KG1 (cell line): ENCODE data around the gene ITPR1.

Experiments
- DNase-seq: peaks from one replicate; lab custom pipeline; 2025; lab: John Stamatoyannopoulos, UW

The ITPR1 gene

GRCh38 chr3:4509983-4510755 lies 17.0 kb downstream of the ITPR1 start:
- no peak for DNase-seq

GRCh38 chr3:4511491-4512262 lies 18.5 kb downstream of the ITPR1 start:
- no peak for DNase-seq

DNA sequence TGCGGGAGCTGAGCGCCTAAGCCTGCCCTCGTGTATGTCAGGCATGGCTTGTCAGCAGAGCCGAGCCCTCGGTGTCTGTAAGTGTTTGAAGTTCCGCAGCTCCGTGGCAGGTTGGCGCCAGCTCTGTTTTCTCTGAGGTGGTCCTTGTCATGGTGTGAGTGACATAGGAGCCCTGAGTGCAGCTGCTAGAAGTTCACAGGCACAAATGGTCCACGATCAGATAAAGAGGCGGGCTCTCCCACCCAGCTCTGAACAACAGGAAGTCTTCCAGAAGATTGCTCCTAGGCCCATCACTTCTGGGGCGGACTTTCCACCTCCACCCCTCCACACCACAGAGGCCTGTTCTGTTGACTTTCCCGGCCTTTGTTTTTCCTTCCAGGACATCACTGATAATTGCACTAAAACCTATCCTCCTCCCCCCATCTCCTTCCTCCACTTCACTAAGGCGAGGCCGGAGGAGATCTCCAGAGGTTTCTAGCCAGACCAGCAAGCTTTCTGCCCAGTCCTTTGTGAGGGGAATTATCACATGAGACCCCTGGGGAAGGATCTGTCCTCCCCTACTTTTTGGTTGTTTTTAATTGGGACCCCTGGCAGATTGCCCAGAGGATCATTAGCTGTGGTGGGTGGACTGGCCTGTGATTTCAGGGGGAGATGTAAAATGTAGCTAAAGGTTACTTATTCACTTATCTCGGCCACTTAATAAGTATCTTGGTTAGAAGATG lies 19.9 kb downstream of the ITPR1 start:
- no peak for DNase-seq

- DNase-seq, result no peak
Observed at GRCh38 chr3:4514321-4514720, 21.2 kb downstream of the ITPR1 start.

DNA sequence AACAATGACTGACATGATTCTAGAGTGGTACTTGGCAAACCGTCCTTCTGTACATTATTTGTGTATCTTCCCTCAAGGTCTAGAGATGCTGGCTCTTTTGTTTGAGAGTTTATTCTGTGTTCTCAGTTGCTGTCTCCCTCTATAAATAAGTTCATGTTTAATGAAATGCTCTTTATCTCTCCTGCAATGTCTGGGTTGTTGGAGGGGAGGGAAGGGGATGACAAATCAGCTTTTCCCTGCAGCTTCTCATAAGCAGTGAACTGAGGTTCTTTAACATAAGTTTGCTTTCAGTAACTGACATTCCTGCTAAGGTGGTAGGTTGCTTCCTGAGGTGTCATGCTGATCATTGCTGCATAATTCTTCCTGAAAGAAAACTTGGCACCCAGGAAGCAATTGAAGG lies 21.8 kb downstream of the ITPR1 start:
- no peak for DNase-seq

DNA sequence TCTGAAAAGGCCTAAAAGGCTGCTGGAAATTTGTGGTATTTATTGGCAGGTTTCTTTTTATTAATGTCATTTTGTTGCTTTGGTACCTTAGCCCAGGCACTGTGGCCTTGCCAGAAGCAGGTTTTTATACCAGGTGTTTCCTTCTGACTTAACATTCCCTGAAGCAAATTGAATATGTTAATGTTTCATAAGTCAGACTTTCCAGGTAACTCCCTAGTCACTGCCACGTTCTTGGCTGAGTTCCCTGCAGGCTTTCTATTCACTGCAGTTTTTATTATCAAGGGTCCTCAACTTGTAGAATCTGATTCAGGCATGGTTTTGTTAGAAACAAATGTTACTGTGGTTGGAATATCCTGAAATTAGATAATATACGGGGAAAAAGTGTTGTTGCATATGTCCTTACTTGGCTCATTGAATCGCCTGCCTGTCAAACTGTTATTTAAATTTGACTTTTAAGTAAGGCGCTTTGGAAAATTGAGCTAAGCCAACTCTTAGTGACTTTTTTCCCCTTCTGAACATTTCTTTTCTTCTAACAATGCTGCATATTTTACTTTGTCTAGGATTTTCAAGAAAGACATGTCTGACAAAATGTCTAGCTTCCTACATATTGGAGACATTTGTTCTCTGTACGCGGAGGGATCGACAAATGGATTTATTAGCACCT lies 22.9 kb downstream of the ITPR1 start:
- no peak for DNase-seq

DNA sequence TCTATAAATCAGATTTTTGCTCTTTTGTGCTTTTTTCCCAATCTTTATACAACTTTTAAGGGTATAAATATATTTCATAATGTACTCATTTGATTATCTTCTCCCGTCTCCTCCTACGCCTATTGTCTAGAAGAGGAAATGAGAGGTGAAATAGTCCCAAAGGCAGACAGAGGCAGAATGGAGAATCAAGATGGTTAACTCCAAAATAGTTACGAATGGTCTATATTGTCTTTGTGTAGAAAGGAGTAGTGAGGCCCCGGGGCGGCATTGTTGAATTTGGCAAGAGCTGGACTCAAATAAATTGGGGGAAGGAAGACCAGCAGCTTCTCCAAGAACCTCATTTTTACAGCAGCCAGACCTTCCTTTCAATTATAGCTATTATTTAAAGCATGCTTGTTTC lies 23.9 kb downstream of the ITPR1 start:
- DNase-seq, result no peak

- peak; percentile 62 for DNase-seq
Observed at GRCh38 chr3:4517643-4518311, 24.6 kb downstream of the ITPR1 start.

DNA sequence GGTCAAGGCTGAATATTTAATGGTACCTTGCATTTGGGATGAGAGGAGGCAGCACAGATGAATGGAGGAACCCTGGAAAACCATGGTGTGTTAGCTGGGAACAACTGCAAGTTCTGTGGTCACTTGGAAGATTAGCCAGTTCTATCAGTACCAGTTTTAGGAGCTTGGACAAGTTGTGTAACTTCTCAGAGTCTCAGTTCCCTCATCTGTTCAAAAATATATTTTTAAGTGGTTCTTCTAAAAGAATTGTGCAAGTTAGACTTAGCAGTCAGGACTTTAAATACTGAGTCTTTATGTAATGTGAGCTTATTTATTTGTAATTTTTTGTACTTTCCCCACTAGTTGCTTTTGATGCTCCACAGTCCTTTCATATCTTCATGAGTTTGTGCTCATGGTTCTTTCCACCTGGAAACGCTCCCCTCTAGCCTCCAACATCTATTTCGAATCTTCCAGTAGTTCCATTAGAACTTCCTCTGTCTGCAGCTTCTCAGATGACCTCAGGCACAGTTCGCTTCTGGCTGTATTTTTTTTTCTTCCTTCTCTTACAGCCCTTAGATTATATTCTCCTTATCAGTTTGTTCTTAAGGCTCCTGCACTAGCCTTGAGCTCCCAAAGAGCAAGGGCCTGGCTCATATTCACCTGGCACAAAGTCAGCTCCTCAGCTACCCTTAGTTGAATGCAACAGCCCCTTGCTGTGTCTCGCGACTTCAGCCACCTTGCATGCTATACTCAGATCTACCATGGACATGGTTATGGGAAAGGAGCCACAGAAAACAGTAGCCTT lies 27.1 kb downstream of the ITPR1 start:
- no peak for DNase-seq

GRCh38 chr3:4522947-4523346 lies 29.8 kb downstream of the ITPR1 start:
- no peak for DNase-seq

- DNase-seq, result no peak
Observed at GRCh38 chr3:4523710-4524698, 30.9 kb downstream of the ITPR1 start.

DNA sequence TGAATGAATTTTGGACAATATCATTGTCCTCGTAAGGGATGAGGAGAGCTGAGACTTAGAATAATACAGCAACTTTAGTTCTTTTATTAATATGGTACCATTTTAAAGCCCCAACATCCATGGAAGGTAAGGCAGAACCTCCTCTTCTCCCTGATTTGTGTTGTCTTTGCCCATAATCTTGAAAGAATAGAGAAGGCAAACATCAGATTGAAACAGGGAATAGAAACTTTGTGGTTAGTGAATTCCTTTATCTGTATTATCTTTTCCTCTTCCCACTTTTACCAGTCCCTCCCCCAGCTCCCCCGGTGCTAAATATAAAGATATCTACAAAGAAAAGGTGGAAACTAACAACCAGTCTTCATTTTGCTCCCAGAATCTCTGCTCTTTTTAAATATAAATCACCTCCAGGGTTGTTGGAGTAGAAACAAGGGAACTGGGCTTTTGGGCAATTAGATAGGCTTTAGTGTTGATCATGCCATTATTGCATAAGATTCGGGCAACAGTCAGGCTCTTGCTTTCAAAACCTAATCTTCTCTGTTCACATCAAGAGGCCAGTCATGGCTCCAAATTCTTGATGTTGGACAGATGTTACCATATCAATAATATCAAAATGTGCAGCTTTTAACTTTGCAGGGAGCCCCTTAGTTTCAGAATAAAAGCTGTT lies 32.5 kb downstream of the ITPR1 start:
- no peak for DNase-seq

- no peak for DNase-seq
Observed at GRCh38 chr3:4528320-4528719, 35.2 kb downstream of the ITPR1 start.

DNA sequence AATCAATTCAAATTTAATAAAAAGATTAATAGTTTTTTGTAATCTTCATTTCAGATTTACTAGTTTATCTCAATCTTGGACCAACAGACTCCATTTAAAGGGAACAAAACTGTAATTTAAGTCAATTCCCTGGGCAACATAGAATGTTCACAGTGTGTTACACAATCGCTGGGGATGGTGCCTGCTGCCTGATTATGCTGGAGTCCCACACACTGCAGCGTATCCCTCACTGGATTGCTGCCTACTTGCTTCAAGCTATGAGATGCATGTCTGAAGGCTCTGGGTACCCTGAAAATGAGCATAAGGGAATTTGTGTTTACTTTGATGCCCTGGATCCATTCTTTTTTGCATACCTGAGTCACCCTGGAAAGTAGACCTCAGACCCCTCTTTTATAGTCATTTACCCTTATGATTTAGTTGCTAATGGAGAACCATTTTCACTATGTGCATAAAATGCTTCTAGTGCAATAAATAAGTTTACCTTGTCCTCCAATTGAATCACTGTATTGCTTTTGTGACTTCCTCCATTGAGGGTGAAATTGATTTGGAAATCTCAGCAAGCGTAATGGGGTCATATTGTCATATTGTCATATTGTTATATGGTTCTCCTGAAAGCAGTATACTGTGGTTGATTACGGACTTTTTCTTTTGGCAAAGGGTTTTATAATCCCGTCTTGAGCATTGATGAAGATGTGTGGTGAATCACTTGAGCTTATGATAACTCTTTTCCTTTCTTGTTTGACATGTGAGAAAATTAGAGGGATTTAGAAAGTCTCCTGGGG lies 35.9 kb downstream of the ITPR1 start:
- no peak for DNase-seq

DNA sequence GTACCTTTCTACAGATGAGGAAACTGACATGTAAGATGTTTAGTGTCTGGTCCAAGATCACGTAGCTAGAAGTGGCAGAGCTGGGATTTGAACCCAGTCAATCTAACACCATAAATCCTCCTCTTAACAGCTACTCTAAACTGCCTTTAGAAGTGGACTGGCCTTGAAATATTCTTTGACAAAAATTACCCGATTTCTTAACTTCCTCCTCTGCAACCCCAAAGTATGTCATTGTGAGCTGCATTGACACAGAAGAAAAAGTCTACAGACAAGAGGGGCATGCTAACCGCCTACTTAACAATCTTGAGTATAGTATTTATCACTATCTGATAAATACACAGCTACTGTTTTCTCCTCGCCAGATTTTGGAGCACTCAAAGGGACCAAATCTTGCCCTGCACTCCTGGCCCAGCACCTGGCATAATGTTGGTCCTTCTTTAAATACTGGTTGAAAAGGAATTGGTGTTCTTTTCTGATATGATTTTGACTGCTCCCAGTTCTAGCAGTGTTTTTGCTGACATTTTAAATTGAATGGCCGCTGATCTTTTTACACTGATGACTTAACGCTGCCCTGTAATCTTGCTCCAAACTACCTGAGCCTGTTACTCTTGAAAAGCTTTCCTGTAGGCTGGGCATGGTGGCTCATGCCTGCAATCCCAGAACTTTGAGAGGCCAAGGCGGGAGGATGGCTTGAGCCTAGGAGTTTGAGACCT lies 36.9 kb downstream of the ITPR1 start:
- DNase-seq, result no peak

DNA sequence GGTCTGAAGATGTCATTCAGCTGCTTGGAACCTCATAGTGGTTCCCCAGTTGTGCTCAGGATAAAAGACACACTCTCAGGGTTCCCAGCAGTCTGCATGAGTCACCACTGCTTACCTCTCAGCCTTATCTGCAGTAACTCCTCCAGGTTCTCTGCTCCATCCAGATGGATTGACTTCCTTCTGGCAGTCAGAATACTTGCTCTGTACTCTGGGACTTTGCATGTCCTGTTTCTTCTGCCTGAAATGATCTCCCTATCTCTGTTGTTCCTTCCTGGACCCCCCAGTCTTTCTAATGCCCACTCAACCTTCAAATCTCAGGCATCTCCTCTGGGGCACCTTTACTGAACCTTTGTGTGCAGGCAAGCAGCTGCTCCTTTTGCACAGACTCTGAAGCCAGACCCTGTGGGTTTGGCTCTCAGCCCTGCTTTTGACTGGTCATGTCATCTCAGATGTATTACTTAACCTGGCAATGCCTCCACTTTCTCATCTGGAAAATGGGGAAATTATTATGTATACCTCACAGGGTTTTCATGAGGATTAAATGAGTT lies 38.4 kb downstream of the ITPR1 start:
- no peak for DNase-seq

- no peak for DNase-seq
Observed at GRCh38 chr3:4532535-4533112, 39.5 kb downstream of the ITPR1 start.
